ENCODE results near the gene KRTAP24-1. TPM values are rescaled to one million over a fixed set of nuclear protein-coding genes. Genes with fewer than 3 reads are reported as not detected.

KRTAP24-1 gene
- not detected in 2 replicates for total RNA-seq (2021)
- long read RNA-seq = 0 reads

- no peaks in the 10 kb centered on the region for H3K79me2 ChIP-seq (ENCODE audit: insufficient read depth, low read length)
- no peaks in the 10 kb centered on the region for H3K4me1 ChIP-seq (ENCODE audit: insufficient read depth, low read length)
- H2BK20ac ChIP-seq (ENCODE audit: low read depth, low read length, poor library complexity, severe bottlenecking) = no peak within 1 kb of the TSS
- H3K14ac ChIP-seq (ENCODE audit: insufficient read depth, low read length) = no peak within 1 kb of the TSS
- H3K79me1 ChIP-seq (ENCODE audit: insufficient read depth, low read depth, low read length, poor library complexity, severe bottlenecking) = no peaks in the 10 kb centered on the region
- H2AK5ac ChIP-seq (ENCODE audit: insufficient read length, low read length) = no peak within 1 kb of the TSS
- H2AFZ ChIP-seq (ENCODE audit: low read length) = no peak within 1 kb of the TSS
- H4K8ac ChIP-seq (replicated peaks; ENCODE audit: insufficient read length, low read depth, low read length) = no peak within 1 kb of the TSS
- H3K4me1 Mint-ChIP-seq = no peaks in the 10 kb centered on the region
- no peak within 1 kb of the TSS for H3K27ac ChIP-seq (ENCODE audit: insufficient read length, low read depth, low read length)
- no peaks in the 10 kb centered on the region for H3K27me3 Mint-ChIP-seq (ENCODE audit: low read depth)
- no peak within 1 kb of the TSS for H3K56ac ChIP-seq (ENCODE audit: insufficient read length, low read depth, low read length)
- no peak within 1 kb of the TSS for H2BK5ac ChIP-seq (ENCODE audit: insufficient read length, low read length)
- H3K18ac ChIP-seq (ENCODE audit: insufficient read length, low read depth, low read length) = no peak within 1 kb of the TSS
- no peak within 1 kb of the TSS for H3K4me2 ChIP-seq (ENCODE audit: insufficient read depth, insufficient read length, low read length)
- H3K9me3 ChIP-seq (ENCODE audit: control insufficient read depth, low read depth, low read length) = no peaks in the 10 kb centered on the region
- no peaks in the 10 kb centered on the region for H3K9me3 Mint-ChIP-seq
- no peak within 1 kb of the TSS for H2BK15ac ChIP-seq (ENCODE audit: low read depth, low read length)
- no peak for DNase-seq
- TF ChIP-seq CTCF (conservative IDR thresholded peaks at IDR 0.05) = no peak
- H3K23ac ChIP-seq (ENCODE audit: insufficient read length, low read depth, low read length) = no peak within 1 kb of the TSS
- no peak within 1 kb of the TSS for H3K9ac ChIP-seq (ENCODE audit: extremely low read depth, insufficient read length, low read length)
- no peak within 1 kb of the TSS for H4K5ac ChIP-seq (ENCODE audit: insufficient read length, low read depth, low read length)
- no peaks in the 10 kb centered on the region for H4K20me1 ChIP-seq (ENCODE audit: control insufficient read depth, insufficient read depth, insufficient read length)
- no peaks in the 10 kb centered on the region for H3K23me2 ChIP-seq (ENCODE audit: insufficient read length, low read depth, low read length, poor library complexity, severe bottlenecking)
- H3K27me3 ChIP-seq (ENCODE audit: insufficient read depth, low read length) = no peaks in the 10 kb centered on the region
- no peak within 1 kb of the TSS for H3T11ph ChIP-seq (ENCODE audit: low read length)
- no peak within 1 kb of the TSS for H2BK12ac ChIP-seq (ENCODE audit: insufficient read length, low read depth, low read length)
- no CpG with 5 or more reads among the region's 3 CpGs for WGBS (ENCODE audit: extremely low coverage, insufficient read length, low lambda C conversion rate)
- H3K4ac ChIP-seq (ENCODE audit: low read depth, low read length) = no peak within 1 kb of the TSS
- H3K4me3 Mint-ChIP-seq = no peak within 1 kb of the TSS
- H3K27ac Mint-ChIP-seq = no peak within 1 kb of the TSS
- H2BK120ac ChIP-seq (ENCODE audit: low read depth, low read length, poor library complexity, severe bottlenecking) = no peak within 1 kb of the TSS
- H4K91ac ChIP-seq (ENCODE audit: insufficient read length, low read depth, low read length) = no peak within 1 kb of the TSS
- H3K36me3 Mint-ChIP-seq (ENCODE audit: insufficient read depth in 1 of 3, low read depth in 3 of 3) = no peaks in the 10 kb centered on the region
Measured at GRCh38 chr21:30282850-30283249, at the start of gene KRTAP24-1. Gene KRTAP24-1, minus strand, starts transcription at chr21:30282950. Its CDS starts 18 bp downstream, at chr21:30282932.
